Right atrium auricular region (tissue), 2 donors: Measurements from ENCODE around the gene HMGCL. TPM values are rescaled to one million over a fixed set of nuclear protein-coding genes. Genes with fewer than 3 reads are reported as not detected.
"Not testable (repeated sequence)": the region's sequence is repeated elsewhere in the genome, so short reads cannot be mapped to it uniquely, and the experiment has no call there.

Experiments
- DNase-seq: peaks from one replicate; pipeline ENCODE4 v3.0.0-alpha.2; 2019; ENCODE audit warnings: low spot score
- H3K27ac ChIP-seq, 2 donors: fragments of 200-600 bp; sonication (generic); 1 replicate in 1 of 2; 2 replicates in 1 of 2; pipeline ENCODE4 v1.5.1; 2016 to 2019
- H3K27me3 ChIP-seq, 2 donors: fragments of 200-600 bp; sonication (generic); one replicate each; pipeline versions ENCODE4 v1.5.1 to v1.6.0; 2017 to 2019
- H3K36me3 ChIP-seq: fragments of 200-600 bp; sonication (generic); one replicate; pipeline ENCODE4 v1.5.1; 2016
- H3K4me1 ChIP-seq, 2 donors: fragments of 200-600 bp; sonication (generic); one replicate each; pipeline versions ENCODE4 v1.5.1 to v1.6.0; 2017 to 2019
- H3K4me3 ChIP-seq, 2 donors: fragments of 200-600 bp; sonication (generic); 1 replicate in 1 of 2; 2 replicates in 1 of 2; pipeline ENCODE4 v1.5.1; 2017 to 2019; ENCODE audit warnings: mild to moderate bottlenecking in 1 of 2, moderate library complexity in 1 of 2
- H3K9me3 ChIP-seq, 2 donors: fragments of 200-600 bp; sonication (generic); one replicate each; pipeline ENCODE4 v1.5.1; 2019
- total RNA-seq, 2 donors: library from RNA; depleted of rRNA; stranded (reverse); fragments of >200 nt; gene quantifications; one replicate each; pipeline ENCODE4 v1.1.0, GENCODE V29; 2016
- TF ChIP-seq, protein P1 (sequence below), 2 donors: fragments of 200-600 bp; sonication (generic); IDR thresholded peaks; one replicate each; pipeline ENCODE4 v1.5.1; 2019; ENCODE audit warnings: antibody characterized with exemption in 2 of 2

Gene HMGCL
- total RNA-seq, 2 donors from 2014 or later, result 22.4 to 26.3 TPM

GRCh38 chr1:23848673-23849616 lies 23.7 kb upstream of the HMGCL start:
- H3K9me3 ChIP-seq, result no peaks in the 10 kb centered on the region
- DNase-seq, result no peak
- no peak overlapping the region for H3K4me3 ChIP-seq
- TF ChIP-seq, protein P1, sequence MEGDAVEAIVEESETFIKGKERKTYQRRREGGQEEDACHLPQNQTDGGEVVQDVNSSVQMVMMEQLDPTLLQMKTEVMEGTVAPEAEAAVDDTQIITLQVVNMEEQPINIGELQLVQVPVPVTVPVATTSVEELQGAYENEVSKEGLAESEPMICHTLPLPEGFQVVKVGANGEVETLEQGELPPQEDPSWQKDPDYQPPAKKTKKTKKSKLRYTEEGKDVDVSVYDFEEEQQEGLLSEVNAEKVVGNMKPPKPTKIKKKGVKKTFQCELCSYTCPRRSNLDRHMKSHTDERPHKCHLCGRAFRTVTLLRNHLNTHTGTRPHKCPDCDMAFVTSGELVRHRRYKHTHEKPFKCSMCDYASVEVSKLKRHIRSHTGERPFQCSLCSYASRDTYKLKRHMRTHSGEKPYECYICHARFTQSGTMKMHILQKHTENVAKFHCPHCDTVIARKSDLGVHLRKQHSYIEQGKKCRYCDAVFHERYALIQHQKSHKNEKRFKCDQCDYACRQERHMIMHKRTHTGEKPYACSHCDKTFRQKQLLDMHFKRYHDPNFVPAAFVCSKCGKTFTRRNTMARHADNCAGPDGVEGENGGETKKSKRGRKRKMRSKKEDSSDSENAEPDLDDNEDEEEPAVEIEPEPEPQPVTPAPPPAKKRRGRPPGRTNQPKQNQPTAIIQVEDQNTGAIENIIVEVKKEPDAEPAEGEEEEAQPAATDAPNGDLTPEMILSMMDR (IDR thresholded peaks at IDR 0.05), result no peak
- no peaks in the 10 kb centered on the region for H3K4me1 ChIP-seq
- no peaks in the 10 kb centered on the region for H3K27me3 ChIP-seq
- peaks cover 11% of the 10 kb centered on the region for H3K36me3 ChIP-seq
- H3K27ac ChIP-seq, result peak overlapping the region; percentile 52 to 82

GRCh38 chr1:23847482-23848095 lies 22.4 kb upstream of the HMGCL start:
- not testable (repeated sequence) for H3K27me3 ChIP-seq, DNase-seq, H3K4me1 ChIP-seq, H3K9me3 ChIP-seq, H3K27ac ChIP-seq, H3K4me3 ChIP-seq
- H3K36me3 ChIP-seq, result peaks cover 11% of the 10 kb centered on the region

- Histone ChIP-seq H3K36me3 (peaks cover 11% of the 10 kb centered on the region), H3K27ac (no peak overlapping the region), H3K4me3 (no peak overlapping the region)
Observed at GRCh38 chr1:23845163-23845562, 19.9 kb upstream of the HMGCL start.

DNA sequence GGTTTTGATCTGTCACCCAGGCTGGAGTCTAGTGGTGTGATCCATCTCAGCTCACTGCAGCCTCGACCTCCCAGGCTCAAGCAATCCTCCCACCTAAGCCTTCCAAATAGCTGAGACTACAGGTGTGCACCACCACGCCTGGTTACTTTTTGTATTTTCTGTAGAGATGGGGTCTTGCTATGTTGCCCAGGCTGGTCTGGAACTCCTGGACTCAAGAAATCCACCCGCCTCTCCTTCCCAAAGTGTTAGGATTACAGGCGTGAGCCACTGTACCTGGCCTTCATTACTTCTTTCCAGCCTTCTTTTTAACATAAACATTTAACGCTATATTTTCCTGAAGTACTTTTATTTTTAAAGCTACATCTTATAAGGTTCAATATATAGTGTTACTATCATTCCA lies 18.4 kb upstream of the HMGCL start:
- TF ChIP-seq, protein P1 (IDR thresholded peaks at IDR 0.05), result no peak
- Histone ChIP-seq H3K27me3 (no peaks in the 10 kb centered on the region), H3K27ac (no peak overlapping the region), H3K36me3 (peaks cover 11% of the 10 kb centered on the region), H3K4me1 (no peaks in the 10 kb centered on the region), H3K9me3 (no peaks in the 10 kb centered on the region), H3K4me3 (no peak overlapping the region)
- DNase-seq, result no peak

More at GRCh38 chr1:23845163-23845562, 19.9 kb upstream of the HMGCL start:
- Histone ChIP-seq H3K4me1 (no peaks in the 10 kb centered on the region), H3K27me3 (no peaks in the 10 kb centered on the region), H3K9me3 (no peaks in the 10 kb centered on the region)
- no peak for DNase-seq
- TF ChIP-seq, protein P1 (IDR thresholded peaks at IDR 0.05), result no peak

DNA sequence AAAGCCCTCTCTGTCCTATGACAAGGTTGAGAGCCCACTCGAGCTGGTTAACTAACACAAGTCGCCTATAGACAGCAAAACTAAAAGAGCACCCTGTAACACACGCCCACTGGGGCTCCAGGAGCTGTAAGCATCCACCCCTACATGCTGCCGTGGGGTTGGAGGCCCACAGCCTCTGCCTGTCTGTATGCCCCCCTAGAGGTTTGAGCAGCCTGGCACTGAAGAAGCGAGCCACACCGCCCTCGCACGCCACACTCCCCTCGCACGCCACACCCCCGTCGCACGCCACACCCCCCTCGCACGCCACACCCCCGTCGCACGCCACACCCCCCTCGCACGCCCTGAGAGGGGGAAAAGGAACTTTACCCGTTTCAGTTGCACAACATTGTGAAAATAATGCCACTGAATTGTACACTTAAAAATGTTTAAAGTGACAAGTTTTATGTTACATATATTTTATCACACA lies 13.2 kb upstream of the HMGCL start:
- H3K4me3 ChIP-seq, result peak overlapping the region in 1 of 2 donors; percentile 43
- TF ChIP-seq, protein P1 (IDR thresholded peaks at IDR 0.05), result no peak
- no peak overlapping the region for H3K27ac ChIP-seq
- no peaks in the 10 kb centered on the region for H3K9me3 ChIP-seq
- DNase-seq, result peak; percentile 62
- no peaks in the 10 kb centered on the region for H3K36me3 ChIP-seq
- H3K4me1 ChIP-seq, result peaks cover 0 to 8% of the 10 kb centered on the region in 2 donors
- no peaks in the 10 kb centered on the region for H3K27me3 ChIP-seq

GRCh38 chr1:23837908-23838307 lies 12.7 kb upstream of the HMGCL start:
- H3K4me3 ChIP-seq, result peak overlapping the region in 1 of 2 donors; percentile 43
- TF ChIP-seq, protein P1 (IDR thresholded peaks at IDR 0.05), result no peak
- H3K9me3 ChIP-seq, result no peaks in the 10 kb centered on the region
- H3K27me3 ChIP-seq, result no peaks in the 10 kb centered on the region
- H3K27ac ChIP-seq, result no peak overlapping the region
- peaks cover 0 to 8% of the 10 kb centered on the region in 2 donors for H3K4me1 ChIP-seq
- no peaks in the 10 kb centered on the region for H3K36me3 ChIP-seq
- no peak for DNase-seq
